ENCODE results near the gene TPM2. TPM values are rescaled to one million over a fixed set of nuclear protein-coding genes. Genes with fewer than 3 reads are reported as not detected.

Gene TPM2
- polyA plus RNA-seq, 12 donors: 1,434 to 10,856 (median 6,506) TPM

DNA sequence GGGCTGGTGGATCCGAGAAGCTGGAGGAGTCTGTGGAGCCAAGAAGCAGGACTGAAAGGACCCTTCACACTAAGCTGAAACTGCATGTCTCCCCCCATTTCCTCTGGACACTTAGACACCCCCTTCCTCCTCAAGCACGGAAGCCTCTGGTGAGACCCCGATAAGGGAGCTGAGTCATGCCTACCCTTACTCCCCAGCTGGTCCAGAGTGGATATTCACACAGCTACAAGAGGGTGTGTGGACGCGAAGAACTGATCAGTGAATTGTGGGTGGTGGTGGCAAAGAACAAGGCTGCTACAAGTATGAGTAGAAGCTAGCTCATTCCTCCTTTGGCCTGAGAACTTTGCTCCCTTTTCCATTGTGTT, 37.9 kb upstream of the TPM2 start:
- no peak for DNase-seq

DNA sequence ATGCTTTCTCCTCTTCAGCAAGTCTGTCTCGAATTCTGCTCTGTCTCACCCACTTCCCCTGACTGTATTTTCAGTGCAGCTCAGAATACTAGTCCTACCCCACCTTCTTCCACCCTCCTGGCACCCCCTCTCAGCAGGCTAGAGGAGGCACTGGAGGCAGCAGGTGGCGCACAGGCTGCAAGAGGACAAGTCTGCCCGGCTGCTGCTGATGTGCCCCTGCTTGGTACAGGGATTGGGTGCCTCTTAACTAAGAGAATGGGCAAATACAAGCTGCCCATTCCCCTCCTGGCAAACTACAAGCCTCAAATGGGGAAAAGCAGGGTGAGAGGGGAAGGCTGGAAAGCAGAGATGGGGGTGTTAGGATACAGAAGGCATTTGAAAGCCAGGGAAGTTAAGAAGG, 37.2 kb upstream of the TPM2 start:
- no peak for DNase-seq

DNA sequence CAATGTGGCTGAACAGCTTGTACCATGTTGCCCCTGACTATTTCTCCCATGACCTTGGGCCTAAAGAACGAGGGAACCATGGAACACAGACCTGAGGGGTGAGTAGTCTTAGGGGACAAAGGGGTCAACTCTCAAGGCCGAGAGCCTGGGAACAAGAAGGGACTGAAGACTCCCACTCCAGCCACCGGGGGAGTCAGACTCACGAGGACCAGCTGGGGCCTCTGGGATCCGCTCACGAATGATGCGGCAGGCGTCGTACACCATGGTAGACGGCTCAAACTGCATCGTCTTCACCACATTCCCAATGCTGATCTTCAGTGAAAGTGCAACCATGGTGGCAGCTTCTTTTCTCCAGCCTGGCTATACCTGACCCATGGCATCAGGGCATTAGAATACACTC, 35.6 kb upstream of the TPM2 start:
- no peak for DNase-seq

DNA sequence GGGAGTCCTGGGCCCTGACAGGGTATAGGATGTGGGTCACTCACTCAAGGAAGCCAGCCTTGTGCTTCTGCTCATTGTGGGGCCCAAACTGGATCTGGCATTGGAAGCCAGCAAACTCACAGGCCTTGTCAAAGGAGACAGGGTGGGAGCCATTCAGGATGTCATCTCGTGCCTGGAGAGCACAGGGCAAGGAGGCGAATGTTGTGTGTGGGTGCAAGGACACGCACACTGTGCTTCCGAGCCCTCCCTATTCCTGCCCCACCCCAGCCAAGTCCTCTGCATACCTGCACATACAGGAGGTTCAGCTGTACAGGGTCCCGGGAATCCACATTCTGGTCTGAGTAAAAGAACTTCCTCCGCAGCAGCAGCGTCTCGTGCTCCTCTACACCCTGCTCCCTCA, 34.2 kb upstream of the TPM2 start:
- no peak for DNase-seq

DNA sequence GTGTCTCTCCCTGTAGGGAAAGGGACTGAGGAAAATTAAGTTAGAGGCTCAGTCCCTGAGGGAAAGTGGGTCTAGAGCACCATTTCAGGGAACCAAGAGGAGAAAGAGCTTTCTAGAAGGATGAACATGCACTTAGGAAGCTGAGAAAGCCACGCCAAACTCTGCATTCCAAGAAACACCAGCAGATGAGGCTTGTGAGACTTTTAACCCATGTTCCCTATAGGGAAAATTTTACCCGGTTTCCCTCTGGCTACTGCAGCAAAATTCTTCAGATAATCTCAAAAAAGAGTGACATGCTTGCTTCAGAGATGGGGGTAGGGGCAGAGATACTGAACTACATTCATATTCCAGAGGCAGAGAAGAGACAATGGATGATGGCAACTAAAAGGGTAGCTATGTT, 33.7 kb upstream of the TPM2 start:
- DNase-seq: no peak

DNA sequence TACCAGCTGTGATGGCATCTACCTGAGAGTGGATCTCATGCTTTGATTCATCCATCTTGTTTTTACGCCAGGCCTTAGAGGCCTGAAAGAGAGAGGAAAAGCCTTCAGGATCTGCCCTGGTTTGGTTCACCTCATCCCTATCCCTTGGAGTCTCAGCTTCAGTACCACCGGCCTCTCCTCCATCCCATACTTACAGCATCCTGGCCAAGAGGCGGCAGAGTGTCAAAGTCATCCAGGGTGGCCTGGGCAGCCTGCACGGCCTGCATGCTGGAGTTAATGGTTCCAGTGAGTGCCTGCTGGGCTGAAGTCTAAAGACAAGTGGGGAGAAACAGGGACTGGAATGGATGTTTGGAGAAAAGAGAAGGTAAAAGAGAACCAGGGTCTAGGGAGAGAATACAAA, 29.8 kb upstream of the TPM2 start:
- no peak for DNase-seq

DNA sequence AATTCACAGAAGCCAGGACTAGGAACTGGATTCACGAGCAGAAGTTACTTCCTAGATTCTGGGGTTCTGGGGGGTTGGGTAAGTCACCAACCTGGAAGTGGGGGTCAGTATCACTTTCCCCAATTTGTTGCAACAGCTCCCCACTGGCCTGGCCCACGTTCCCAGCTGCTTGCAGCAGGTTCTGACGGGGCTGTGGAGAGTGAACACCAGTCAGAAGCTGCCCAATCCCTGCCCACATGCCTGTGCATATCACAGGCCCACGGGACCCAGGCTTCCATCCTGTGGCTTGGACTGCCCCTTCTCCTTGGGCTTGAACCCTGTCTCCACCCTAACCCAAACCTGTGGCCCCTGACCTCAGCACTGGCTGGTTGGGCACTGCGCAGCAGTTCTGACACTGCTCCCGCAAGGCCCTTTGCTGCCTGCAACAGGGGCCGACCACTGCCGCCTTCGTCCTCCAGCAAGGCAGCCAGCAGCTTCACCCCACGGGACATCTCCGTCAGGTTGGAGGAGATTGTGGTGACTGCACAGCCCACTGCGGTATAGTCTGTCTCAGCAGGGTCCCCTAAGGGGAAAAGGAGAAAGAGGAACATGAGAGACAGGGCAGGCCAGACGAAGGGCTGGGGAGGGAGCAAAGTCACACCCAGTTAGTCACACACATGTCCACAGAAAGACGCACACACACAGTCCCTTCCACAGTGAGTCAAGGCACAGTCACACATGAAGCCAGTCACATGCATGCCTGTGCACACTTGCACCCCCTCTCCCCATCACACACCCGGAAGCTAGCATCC, 29.2 kb upstream of the TPM2 start:
- no peak for DNase-seq

DNA sequence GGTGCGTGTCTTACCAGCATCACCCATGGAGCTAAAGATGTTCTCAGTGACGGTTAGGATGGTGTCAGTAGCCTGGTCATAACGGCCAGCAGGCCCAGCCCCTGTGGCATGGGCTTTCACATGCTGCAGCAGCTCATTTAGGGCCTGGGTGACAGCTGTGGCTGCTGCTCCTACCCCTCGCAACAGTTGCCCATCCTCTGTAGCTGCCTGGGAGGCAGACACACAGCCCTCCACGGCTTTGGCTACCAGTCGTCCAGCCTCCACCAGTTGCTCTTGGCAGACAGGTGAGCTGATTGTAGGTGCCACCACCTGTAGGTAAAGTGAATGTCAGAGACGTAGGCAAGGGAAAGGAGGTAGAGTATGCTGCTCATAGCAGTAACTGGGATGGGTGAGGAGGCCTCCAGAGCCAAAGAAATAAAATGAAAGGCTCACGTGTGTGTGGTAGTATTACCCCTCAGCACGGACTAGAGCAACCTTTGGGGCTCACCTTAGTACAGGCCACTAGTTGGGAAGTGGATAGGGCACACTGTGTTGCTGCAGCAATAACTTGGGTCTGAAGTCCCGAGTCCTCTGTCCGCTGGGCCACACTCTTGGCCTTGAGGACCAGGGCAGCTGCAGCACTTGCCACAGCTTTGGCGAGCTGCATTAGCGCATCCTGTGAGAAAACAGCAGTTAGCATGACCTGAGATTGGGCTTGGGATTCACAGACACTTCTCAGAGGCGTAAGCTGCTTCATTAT, 27.6 kb upstream of the TPM2 start:
- DNase-seq: no peak

DNA sequence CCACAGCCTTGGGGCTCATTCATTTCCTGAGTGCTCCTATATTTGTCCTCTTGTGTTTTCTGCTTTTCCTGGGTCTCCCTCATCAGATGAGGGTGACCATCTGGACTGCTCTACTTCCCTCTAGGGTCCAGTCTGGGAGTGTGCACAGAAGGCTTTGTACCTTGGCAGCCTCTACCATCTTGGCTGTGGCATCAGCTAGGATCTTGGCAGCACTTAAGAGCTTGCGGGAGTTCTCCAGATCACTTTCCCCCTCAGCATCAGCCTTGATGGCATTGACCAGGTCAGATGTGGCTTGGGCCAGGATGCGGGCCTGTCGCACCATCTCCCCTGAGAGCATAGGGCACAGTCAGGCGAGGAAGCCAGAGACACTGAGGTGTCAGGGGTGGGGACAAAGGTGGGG, 26.5 kb upstream of the TPM2 start:
- no peak for DNase-seq

DNA sequence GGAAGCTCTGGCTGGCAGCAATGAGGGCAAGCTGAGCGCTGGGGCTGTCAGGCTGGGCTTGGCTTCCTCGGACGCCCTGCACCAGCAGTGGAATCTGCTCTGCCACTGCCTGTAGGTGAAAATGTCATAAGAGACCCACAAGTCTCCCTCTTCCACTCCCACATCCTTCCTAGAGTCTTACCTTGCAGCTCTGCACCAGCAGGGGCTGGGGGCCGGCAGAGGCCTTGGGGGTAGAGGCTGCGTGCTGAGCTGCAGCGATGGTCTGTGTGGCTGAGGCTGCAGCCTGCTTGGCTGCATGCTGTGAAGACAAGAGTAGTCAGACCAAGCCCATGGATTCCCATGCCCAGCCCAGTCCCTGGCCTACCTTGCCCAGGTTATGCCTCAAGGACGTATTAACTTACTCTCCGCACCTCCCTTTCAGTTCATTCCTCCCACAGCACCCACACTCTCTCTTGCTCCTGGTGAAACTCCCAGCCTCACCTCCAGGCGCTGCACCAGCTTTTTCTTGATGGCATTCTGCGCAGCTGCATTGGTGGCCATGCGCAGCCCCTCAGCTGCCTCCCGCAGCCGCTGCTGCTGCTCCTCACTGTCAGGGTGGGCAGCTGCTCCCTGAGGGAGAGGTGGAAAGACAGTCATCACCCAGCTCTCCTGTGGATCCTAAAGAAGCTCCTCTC, 25.0 kb upstream of the TPM2 start:
- no peak for DNase-seq

DNA sequence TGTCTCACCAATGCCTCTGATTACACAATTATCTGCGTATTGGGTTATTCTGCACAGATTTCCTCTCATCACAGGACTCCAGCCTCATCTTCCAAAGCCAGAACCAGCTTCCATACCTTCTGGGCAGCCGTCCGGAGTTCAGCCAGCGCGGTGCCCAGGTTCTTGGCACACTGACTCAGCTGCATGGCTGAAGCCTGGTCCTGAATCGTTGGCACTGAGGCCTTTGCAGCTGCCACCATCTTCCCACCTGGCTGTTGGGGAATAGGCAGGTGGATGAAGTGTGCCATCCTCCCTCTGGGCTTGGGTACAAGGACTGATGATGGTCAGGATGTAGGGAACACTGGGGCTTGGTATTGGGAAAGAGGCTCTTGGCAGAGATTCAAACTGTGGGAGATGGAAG, 24.4 kb upstream of the TPM2 start:
- no peak for DNase-seq

DNA sequence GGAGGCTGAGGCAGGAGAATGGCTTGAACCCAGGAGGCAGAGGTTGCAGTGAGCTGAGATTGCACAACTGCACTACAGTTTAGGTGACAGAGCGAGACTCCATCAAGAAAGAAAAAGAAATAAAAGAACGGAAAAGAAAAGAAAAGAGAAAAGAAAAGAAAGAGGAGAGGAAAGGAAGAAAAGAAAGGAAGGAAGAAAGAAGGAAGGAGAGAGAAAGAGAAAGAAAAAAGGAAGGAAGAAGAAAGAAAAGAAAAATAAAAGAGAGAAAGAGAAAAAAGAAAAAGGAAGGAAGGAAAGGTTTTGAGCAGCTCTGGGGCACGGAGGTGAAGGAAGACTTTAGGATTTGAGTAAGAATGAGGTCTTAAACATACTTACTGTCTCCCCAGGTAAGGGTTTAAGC, 23.9 kb upstream of the TPM2 start:
- DNase-seq: no peak

DNA sequence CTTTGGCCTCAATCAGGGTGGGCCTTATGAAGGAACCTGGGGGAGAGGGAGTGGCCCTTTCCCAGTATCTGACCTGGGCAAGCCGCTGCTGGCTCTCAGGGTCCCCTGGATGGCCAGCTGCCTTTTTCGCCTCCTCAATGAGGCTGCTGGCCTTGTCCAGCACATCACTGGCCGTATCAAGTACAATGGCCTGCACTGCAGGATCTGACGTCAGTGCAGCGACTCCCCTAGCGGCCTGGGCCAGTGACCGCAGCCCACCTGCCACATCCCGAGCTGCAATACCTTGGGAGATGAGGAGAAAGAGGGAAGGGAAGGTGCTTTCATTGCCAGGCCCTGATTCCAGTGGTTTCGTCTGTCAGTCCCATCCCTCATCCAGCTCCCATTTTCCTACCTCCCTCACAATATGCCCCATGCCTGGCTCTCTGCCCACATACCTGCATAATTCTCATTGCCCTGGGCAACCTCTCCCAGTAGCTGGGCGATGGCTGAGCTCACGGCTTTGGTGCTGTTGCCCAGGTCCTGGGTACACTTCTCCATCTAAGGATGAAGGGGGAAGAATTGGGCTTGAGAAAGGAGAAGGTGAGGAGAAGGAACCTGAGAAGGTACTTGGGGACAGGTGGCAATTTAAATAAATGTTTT, 23.2 kb upstream of the TPM2 start:
- DNase-seq: no peak

DNA sequence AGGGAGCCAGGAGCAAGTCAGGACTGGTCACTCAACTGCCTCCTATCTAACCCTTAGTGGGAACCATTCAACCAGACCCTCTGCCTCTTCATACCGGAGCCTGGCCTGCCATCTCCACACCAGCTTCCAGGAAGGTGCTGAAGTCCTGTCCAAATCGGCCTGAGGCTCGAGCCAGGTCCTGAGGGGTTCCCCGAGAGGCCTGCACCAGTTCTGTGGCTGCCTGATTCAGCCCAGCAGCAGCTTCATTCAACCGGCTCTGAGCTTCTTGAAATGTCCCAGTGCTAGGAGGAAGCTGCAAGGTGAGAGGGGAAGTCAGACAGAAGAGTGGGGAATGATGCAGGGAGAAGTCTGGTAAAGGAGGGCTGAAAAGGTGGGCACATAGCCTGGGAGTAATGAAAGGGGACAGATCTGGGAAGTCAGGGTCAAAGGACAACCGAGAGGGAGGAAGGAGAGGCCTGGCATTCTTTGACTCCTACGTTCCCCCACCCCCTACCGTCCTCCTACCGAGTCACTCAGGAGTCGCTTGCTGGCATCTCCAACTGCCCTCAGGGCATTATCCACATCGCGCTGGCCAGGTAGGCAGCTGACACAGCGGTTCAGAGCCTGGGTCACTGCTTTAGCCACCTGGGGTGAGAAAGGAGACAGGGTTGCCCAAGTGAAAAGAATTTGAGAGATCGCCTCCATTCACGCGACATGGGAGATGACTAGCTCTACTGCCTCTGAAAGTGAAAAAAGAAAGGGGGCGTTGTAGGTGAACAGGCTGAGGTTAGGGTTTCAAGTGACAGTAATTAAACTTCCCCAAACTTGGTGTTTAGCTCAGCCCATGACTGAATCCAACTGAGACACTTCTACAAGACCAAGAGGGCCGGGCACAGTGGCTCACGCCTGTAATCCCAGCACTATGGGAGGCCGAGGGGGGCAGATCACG, 22.0 kb upstream of the TPM2 start:
- no peak for DNase-seq

DNA sequence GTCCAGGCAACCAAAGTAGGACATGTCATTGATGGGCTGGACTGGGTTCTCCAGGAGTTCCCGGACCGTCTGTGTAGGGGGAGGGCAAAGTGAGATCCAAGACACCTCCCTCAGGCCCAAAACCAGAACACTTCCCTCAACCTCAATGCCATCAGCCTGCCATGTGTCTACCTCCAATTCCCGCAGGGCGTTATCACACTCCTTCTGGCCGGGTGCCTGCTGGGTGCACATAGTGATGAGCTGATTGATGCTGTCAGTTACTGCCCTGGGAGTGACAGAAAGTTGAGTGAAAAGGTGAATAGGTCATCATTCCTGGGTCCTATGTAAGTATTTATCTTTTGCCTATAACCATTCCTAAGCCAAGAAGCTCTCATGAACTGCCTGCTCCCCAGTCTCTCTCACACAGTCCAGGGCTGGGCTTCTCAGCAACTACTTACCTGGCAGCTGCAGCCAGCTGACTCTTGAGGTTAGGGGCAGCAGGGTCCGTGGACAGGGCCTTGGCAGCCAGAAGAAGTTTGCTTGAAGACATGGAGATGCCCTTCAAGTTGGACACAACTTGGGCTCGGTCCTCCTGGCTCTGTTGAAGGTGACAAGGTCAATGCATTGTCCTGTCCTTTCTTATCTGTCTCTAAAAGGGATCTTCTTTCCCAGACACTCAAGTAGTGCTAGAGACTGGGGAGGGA, 21.2 kb upstream of the TPM2 start:
- no peak for DNase-seq

DNA sequence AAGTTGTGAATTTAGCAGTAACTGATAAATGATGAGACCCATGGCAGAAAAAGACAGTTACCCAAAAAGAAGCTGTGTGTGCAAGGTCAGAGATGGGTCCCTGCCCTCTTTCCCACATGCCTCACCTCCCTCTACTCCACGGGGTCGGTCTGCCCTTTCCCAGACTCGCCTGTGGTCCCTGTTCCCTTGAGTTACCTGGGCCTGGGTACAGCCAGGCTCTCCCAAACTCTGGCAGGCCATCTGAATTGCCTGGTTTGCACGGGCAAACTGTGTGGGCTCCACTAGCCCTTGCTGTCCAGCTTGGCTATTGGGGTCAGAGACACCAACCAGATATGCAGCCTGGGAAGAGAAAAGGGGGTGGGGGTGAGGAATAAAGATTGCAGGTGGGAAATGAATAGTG, 18.4 kb upstream of the TPM2 start:
- DNase-seq: no peak

DNA sequence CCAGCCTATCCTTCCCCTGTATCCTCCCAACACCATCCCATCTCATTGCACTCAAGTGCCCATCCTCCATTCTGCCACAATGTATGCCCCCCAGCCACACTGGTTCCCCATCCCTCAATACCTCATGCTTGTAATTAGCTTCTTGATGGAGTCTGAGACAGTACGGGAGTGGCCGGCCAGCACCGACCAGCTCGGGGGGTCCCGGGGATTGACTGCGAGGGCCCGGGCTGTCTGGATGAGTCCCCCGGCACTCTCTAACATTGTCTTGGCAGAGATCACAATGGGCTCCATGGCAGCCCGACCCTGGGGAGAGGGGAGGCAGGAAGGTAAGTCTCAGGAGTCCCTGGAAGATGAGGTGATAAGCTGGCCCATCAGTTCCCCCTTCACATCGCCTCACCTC, 17.2 kb upstream of the TPM2 start:
- DNase-seq: no peak

DNA sequence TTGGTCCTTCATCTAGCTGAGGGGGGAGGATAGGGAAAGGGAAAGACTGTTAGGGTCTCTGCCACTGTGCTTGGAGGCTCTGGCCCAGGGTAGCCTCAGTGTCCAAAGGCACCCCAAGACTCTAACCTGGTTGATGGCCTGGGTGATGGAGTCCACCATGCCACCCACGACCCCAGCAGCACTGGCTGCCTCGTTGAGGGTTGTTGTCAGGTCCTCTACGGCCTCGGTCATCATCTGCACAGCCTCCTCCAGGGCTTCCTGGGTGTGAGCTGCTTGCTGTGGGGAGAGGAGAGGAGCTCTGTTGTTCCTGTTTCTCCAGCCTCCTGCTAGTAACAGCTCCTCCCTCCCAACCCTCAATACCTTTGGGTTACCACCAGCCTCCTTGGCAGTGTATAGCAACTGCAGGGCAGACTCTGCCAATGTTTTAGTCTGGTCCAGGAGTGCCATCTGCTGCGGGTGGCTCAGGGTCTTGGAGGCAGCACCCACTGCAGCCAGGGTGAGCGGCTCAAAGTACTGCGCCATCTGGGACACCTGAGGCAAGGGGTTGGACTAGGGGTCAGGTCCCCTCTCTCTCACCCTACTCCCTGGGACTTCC, 16.2 kb upstream of the TPM2 start:
- DNase-seq: no peak

DNA sequence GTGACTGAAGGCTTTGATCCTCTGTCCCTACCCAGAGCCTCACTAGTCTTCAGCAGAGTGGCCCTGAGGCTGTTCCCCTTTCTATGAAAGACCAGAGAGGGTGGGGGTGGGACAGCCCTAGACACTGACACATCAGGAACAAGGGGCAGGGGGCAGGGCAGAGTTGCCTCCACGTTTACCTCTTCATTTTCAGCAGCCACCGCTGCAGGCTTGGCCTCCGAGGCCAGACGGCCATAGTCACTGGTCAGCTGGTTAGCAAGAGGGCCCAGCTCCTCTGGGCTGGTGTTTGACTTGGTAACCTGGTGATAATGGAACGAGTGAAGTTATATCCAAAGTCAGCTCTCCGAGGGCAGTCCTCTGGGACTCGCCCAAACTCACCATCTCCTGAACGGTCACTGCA, 15.6 kb upstream of the TPM2 start:
- no peak for DNase-seq

DNA sequence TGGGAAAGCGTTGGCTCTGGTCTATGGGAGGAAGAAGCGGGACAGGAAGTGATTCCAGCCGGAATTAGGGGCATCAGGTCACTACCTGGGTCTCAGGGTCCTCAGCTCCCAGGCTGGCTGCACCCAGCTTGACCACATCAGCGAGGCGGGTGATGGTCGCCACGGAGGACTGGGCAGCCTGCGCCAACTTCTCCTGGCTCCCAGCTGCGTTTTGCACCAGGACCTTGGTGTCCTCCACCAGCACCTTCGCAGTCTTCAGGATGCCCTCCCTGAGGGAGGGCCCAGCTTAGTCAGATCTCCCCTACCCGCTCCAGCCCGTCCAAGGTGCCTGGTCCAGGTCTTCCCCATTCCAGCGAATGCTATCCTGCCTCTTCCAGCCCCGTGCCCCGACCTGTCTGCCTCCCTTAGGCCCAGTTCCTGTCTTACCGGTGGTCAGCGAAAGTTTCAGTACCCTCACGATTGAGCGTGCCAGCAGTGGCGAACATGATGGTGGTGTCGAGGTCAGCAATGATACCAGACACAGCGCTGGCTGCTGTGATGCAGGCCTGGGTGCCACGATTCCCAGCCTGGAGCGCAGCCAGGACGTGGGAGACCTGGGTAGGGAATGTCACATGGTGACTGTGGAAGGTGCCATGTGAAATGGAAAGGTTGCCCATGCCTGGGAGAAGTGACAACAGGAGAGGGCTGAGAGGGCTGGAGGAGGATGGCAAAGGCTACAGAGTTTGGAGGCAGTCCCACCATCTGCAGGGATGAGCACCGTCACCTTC, 14.4 kb upstream of the TPM2 start:
- DNase-seq: no peak

Measured in muscle of arm (tissue), 12 donors.